GM21529 (cell line): ENCODE results near the gene RNF26.

Experiments used
- ATAC-seq: cut with Tn5 transposase; IDR thresholded peaks from one replicate; pipeline ENCODE4 v1.9.1; 2021; ENCODE audit not compliant: unreplicated experiment

Gene RNF26

GRCh38 chr11:119369132-119369925 is 35.0 kb downstream of the RNF26 start:
- no peak for ATAC-seq

GRCh38 chr11:119370486-119371046 is 36.2 kb downstream of the RNF26 start:
- ATAC-seq = no peak

- no peak for ATAC-seq
These were observed 36.8 kb downstream of the RNF26 start for GRCh38 chr11:119371067-119371601.

GRCh38 chr11:119371778-119372182 is 37.5 kb downstream of the RNF26 start:
- ATAC-seq = no peak

- ATAC-seq = no peak
These were observed 38.1 kb downstream of the RNF26 start for GRCh38 chr11:119372260-119373058.

GRCh38 chr11:119373059-119373920 is 39.0 kb downstream of the RNF26 start:
- ATAC-seq = no peak

GRCh38 chr11:119373921-119374631 is 39.7 kb downstream of the RNF26 start:
- no peak for ATAC-seq

- ATAC-seq = no peak
These were observed 40.5 kb downstream of the RNF26 start for GRCh38 chr11:119374632-119375336.

GRCh38 chr11:119375337-119376196 is 41.2 kb downstream of the RNF26 start:
- no peak for ATAC-seq

- no peak for ATAC-seq
These were observed 42.0 kb downstream of the RNF26 start for GRCh38 chr11:119376197-119376847.

GRCh38 chr11:119377112-119377901 is 43.0 kb downstream of the RNF26 start:
- no peak for ATAC-seq

GRCh38 chr11:119377961-119378667 is 43.8 kb downstream of the RNF26 start:
- ATAC-seq = no peak

GRCh38 chr11:119378851-119379465 is 44.6 kb downstream of the RNF26 start:
- ATAC-seq = no peak

- no peak for ATAC-seq
These were observed 46.0 kb downstream of the RNF26 start for GRCh38 chr11:119380160-119380826.

GRCh38 chr11:119380827-119381180 is 46.5 kb downstream of the RNF26 start:
- no peak for ATAC-seq
